Endothelial cell of umbilical vein (primary cell): ENCODE results near the gene RBMS3. TPM values are rescaled to one million over a fixed set of nuclear protein-coding genes. Genes with fewer than 3 reads are reported as not detected.
A peak's percentile ranks its signal among the peaks of the same experiment; 100 is the strongest.

ENCODE experiments used
- BruUV-seq: library from RNA; stranded (reverse); fragments of 400-500 nt; replicated peaks from 2 replicates; lab custom pipeline; 2021; lab: Mats Ljungman, UMichigan
- CTCF ChIA-PET: fragments of 300-600, 350-600 bp; sonication (Branson Sonifier 250); formaldehyde crosslinking; loops from one replicate; lab custom pipeline; 2021; ENCODE audit warnings: antibody characterized with exemption, inconsistent platforms; lab: Charles Lee
- POLR2A ChIA-PET: fragments of 300-600, 350-600 bp; sonication (Branson Sonifier 250); formaldehyde crosslinking; loops from one replicate; lab custom pipeline; 2021; ENCODE audit warnings: antibody characterized with exemption, inconsistent platforms; lab: Charles Lee
- DNase-seq: peaks from one replicate; pipeline ENCODE4 v3.0.0-alpha.2; 2011; ENCODE audit warnings: low read depth, low spot score
- FAIRE-seq: peaks from 2 replicates; lab custom pipeline; 2011; peaks lifted over from hg19 to GRCh38; lab: Jason Lieb, UNC
- H2AFZ ChIP-seq: 2 replicates; pipeline ENCODE4 v1.6.0; 2012; ENCODE audit warnings: low read depth, low read length, control low read depth, inconsistent platforms
- H3K27ac ChIP-seq: 2 replicates; pipeline ENCODE4 v1.5.1; 2011; ENCODE audit warnings: low read depth, mild to moderate bottlenecking, control low read depth, low read length, moderate library complexity; ENCODE audit not compliant: insufficient read depth
- H3K27me3 ChIP-seq, 2 experiments: 2 replicates each; pipeline versions ENCODE4 v1.6.0 to v1.6.1; 2011; ENCODE audit warnings: low read length in 2 of 2, mixed read lengths in 1 of 2; ENCODE audit not compliant: control insufficient read depth in 2 of 2, insufficient read depth in 2 of 2
- H3K36me3 ChIP-seq, 2 experiments: 2 replicates in 1 of 2; 3 replicates in 1 of 2; pipeline ENCODE4 v1.5.1; 2011; ENCODE audit warnings: low read length in 2 of 2, mild to moderate bottlenecking in 1 of 2, moderate library complexity in 1 of 2; ENCODE audit not compliant: control insufficient read depth in 2 of 2, insufficient read depth in 2 of 2; ENCODE audit errors: extremely low read depth in 1 of 2
- H3K4me1 ChIP-seq: 3 replicates; pipeline ENCODE4 v1.5.1; 2011; ENCODE audit warnings: mild to moderate bottlenecking, low read length; ENCODE audit not compliant: control insufficient read depth, insufficient read depth; ENCODE audit errors: extremely low read depth
- H3K4me2 ChIP-seq: 2 replicates; pipeline ENCODE4 v1.6.1; 2011; ENCODE audit warnings: low read length, control low read depth, mixed read lengths; ENCODE audit not compliant: insufficient read depth
- H3K4me3 ChIP-seq, 3 experiments: fragments of 200-600 bp in 1 of 3; sonication (generic), shearing (Covaris generic) in 1 of 3; replicated peaks in 1 of 3; 2 replicates each; pipeline ENCODE4 v1.5.1; 2011 to 2016; ENCODE audit warnings: control low read depth in 3 of 3, low read length in 3 of 3, mild to moderate bottlenecking in 2 of 3, inconsistent platforms in 1 of 3, low read depth in 1 of 3, moderate library complexity in 1 of 3; ENCODE audit not compliant: insufficient read depth in 1 of 3
- H3K79me2 ChIP-seq: 2 replicates; pipeline ENCODE4 v1.6.0; 2012; ENCODE audit warnings: low read length, inconsistent platforms; ENCODE audit not compliant: control insufficient read depth, insufficient read depth
- H3K9ac ChIP-seq: replicated peaks from 2 replicates; pipeline ENCODE3; 2011; ENCODE audit warnings: low read length, control low read depth; ENCODE audit not compliant: insufficient read depth; ENCODE audit errors: extremely low read depth
- H3K9me1 ChIP-seq: replicated peaks from 3 replicates; pipeline ENCODE4 v1.6.0; 2011; ENCODE audit warnings: mild to moderate bottlenecking, low read length; ENCODE audit not compliant: control insufficient read depth, insufficient read depth; ENCODE audit errors: extremely low read depth
- H3K9me3 ChIP-seq: replicated peaks from 2 replicates; pipeline ENCODE4 v1.5.1; 2012; ENCODE audit warnings: low read length, inconsistent platforms; ENCODE audit not compliant: control insufficient read depth, insufficient read depth
- H4K20me1 ChIP-seq: replicated peaks from 2 replicates; pipeline ENCODE3; 2011; ENCODE audit warnings: mild to moderate bottlenecking, low read length; ENCODE audit not compliant: control insufficient read depth, insufficient read depth; ENCODE audit errors: extremely low read depth
- FOS ChIP-seq: IDR thresholded peaks from 2 replicates; pipeline ENCODE4 v1.6.1; 2011; ENCODE audit warnings: mild to moderate bottlenecking, low read length, moderate library complexity, borderline replicate concordance; ENCODE audit not compliant: insufficient read depth
- POLR2A ChIP-seq: IDR thresholded peaks from 2 replicates; pipeline ENCODE4 v1.6.1; 2012; ENCODE audit warnings: low read depth, mild to moderate bottlenecking, control low read depth, low read length
- POLR2AphosphoS5 ChIP-seq: IDR thresholded peaks from 2 replicates; pipeline ENCODE4 v1.6.1; 2012; ENCODE audit warnings: low read depth, mild to moderate bottlenecking, control low read depth, low read length, moderate library complexity; ENCODE audit not compliant: insufficient read depth
- dilution Hi-C: fragments of 300-500 bp; cut with MboI; formaldehyde crosslinking; loops from one replicate; pipeline ENCODE4 v1.15.0; 2019; ENCODE audit warnings: low sequenced_read_pairs; ENCODE audit not compliant: extremely low pct_ligation_motif_present
- intact Hi-C: fragments of 100-400 bp; cut with micrococcal nuclease; formaldehyde crosslinking; loops from one replicate; pipeline ENCODE4 v1.10.0; 2022
- polyA plus RNA-seq, 4 experiments: library from polyadenylated mRNA; depleted of rRNA in 3 of 4; stranded (reverse) in 3 of 4; unstranded in 1 of 4; fragments of >200 nt; gene quantifications; 2 replicates each; pipeline versions ENCODE4 v1.2.1 to v1.2.3, GENCODE V29; 2011 to 2012; ENCODE audit warnings: missing spikeins in 1 of 4
- total RNA-seq: library from RNA; stranded (reverse); gene quantifications from 2 replicates; pipeline ENCODE4 v1.2.3, GENCODE V29; 2021

The RBMS3 gene
- total and polyA plus RNA-seq, 2 donors (not counting 3 experiments of a cell fraction or from before 2014, with no cell fraction given): 13.6 to 42.3 TPM

- POLR2A ChIA-PET: no interaction called here
- Histone ChIP-seq H3K9me1 (no peaks in the 10 kb centered on the region), H3K27me3 (no peaks in the 10 kb centered on the region), H3K9me3 (no peaks in the 10 kb centered on the region), H3K9ac (peak overlapping the region; percentile 98), H3K4me2 (peak overlapping the region; percentile 84), H2AFZ (peak overlapping the region; percentile 59), H3K4me1 (peaks cover 20% of the 10 kb centered on the region), H3K27ac (no peak overlapping the region), H3K79me2 (peaks cover 29% of the 10 kb centered on the region), H3K4me3 (peak overlapping the region in 1 of 3 experiments; percentile 94), H3K36me3 (no peaks in the 10 kb centered on the region), H4K20me1 (no peaks in the 10 kb centered on the region)
- FAIRE-seq: no peak
- CTCF ChIA-PET: interaction anchor here (1.2 to 4.4 kb wide), 5 partner anchors 9 to 611 kb away, joined by 4 to 43 read pairs (median 8); no protein-coding TSS in a partner anchor
- no peak for DNase-seq
- intact Hi-C loops: no loop called here
- TF ChIP-seq POLR2AphosphoS5: no peak
- TF ChIP-seq POLR2A: no peak
- dilution Hi-C loops: no loop called here
- no TSS peak for BruUV-seq
Measured at GRCh38 chr3:29279286-29279685, 1.6 kb upstream of the RBMS3 start.

- ChIA-PET POLR2A (no interaction called here), CTCF (interaction anchor here (0.5 to 4.4 kb wide), 12 partner anchors 9 to 612 kb away, joined by 3 to 43 read pairs (median 4); no protein-coding TSS in a partner anchor)
- intact Hi-C loops: loop anchor here (1.0 to 10.0 kb wide), 10 partner anchors 40 to 1475 kb away; no protein-coding TSS in a partner anchor
- Histone ChIP-seq H3K9me3 (no peaks in the 10 kb centered on the region), H3K4me3 (peak overlapping the region in 1 of 3 experiments; percentile 94), H3K27me3 (no peaks in the 10 kb centered on the region), H3K4me2 (peak overlapping the region; percentile 84), H4K20me1 (no peaks in the 10 kb centered on the region), H3K9ac (peak overlapping the region; percentile 98), H3K4me1 (peaks cover 25% of the 10 kb centered on the region), H2AFZ (peak overlapping the region; percentile 59), H3K79me2 (peaks cover 34% of the 10 kb centered on the region), H3K36me3 (no peaks in the 10 kb centered on the region), H3K27ac (peak overlapping the region; percentile 97), H3K9me1 (no peaks in the 10 kb centered on the region)
- no TSS peak for BruUV-seq
- peak; percentile 26 for DNase-seq
- TF ChIP-seq FOS: no peak
- FAIRE-seq: no peak
- dilution Hi-C loops: no loop called here
Measured at GRCh38 chr3:29279806-29280205, 1.1 kb upstream of the RBMS3 start.
